UCSD-AML1 (cell line): ENCODE measurements around the gene RPS27L.

ENCODE experiments used
- DNase-seq: peaks from one replicate; lab custom pipeline; 2025; ENCODE audit not compliant: unreplicated experiment; lab: John Stamatoyannopoulos, UW

Gene RPS27L

GRCh38 chr15:63157118-63157843, at the start of gene RPS27L:
TSS of gene RPS27L (minus strand) at chr15:63157477. CDS start at chr15:63157405, 72 bp downstream.
- peak; percentile 90 for DNase-seq

GRCh38 chr15:63206079-63206478, 48.8 kb upstream of the RPS27L start:
- DNase-seq, result no peak

DNA sequence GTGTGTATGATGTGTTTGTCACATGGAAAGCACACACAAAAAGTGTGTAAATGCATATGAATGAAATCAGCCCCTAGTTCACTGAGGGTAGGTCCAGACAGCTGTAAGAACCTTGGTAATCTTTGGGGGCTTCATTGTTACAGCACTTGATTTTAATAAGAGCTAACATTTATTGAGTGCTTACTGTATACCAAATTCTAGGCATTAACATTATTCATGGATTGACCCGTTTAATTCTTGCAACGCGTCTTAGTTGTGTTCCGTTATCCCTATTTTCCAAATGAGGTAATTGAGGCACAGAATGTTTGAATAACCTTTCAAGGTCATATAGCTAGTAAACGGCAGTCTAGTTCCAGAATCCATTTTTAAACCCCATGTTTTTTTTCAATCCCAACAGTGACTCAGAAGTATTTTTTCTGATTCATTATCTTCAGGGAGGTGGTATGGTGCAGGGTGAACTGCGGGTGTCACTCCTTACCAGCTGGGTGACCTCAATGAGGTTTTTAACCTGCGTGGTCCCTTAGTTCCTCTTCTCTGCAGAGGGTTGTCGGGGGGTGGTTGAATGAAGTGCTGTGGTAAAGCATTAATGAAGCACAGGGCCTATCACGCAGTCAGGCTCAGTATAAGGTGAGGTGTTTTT, 46.3 kb upstream of the RPS27L start:
- peak; percentile 22 for DNase-seq

- no peak for DNase-seq
Observed at GRCh38 chr15:63202861-63203260, 45.6 kb upstream of the RPS27L start.

GRCh38 chr15:63200464-63201249, 43.4 kb upstream of the RPS27L start:
- no peak for DNase-seq

DNA sequence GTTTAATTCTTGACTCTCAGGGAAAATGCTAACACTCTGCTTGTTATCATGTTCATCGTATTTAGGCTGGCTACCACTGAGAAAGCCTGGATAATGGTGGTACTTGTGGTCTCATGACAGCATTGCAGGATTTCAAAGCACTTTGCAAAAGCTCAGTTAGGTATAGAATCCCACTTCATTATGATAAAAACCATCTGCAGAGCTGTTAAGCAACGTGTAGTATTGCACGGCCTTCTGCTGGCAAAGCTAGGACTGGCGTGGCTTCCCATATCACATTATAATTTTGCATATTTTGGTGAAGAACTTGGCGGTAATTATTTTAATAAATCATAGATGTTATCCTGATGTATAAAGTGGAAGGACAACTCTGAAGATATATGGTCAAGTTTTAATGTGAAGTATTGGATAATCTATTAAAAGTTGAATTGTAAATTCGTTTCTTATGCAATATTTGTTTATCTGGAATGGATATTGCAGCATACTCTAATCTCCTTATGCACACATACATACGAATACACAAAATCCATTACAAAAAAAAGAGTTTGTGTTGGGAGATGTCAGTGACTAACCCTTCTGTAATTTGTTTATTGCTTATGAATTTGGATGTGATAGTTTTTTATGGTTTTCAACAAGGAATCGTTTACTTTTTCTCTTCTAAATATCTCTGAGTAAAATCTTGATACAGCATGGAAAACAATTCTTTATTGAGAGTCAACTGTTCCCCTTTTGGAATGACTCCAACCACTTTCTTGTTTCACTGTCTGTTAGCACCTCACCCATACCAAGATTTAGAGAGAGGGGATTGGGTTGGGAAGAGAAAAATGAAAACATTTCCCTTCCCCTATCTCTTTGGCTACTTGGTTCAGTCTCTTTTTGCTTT, 41.3 kb upstream of the RPS27L start:
- DNase-seq, result no peak

DNA sequence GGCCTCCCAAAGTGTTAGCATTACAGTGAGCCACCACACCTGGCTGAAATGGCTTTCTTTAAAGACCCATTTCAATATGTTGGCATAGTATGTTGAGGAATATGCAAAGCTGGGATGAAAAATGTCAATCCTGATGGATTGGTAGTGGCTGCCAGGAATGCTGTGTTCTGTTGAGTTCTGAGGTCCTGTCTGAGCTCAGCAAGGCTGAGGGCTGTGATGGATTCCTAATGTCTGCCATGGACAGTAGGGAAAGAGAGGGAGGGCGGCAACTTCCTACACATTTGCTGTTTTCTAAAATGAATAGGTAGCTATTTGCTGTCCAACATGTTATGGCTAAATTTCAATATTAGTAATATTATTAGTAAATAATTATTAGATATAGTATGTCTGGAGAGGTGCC, 40.3 kb upstream of the RPS27L start:
- no peak for DNase-seq

DNA sequence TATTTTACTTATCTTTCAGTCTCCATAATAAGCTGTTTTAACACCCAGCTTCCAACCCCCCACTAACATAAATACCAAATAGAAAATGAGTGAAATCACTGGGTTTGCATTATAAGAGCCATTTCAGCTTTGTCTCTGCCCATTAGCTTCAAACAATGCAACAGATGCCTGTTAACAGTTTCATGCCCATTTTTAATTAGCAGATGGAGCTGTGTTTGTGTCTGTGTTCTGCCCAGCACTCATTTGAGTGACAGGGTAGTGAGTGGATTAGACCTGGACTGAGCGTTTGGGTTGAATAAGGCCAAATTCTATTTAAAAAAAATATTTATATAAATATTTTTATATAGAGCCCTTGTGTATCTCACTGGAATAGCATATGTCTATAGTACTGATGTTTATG, 39.6 kb upstream of the RPS27L start:
- DNase-seq, result no peak

DNA sequence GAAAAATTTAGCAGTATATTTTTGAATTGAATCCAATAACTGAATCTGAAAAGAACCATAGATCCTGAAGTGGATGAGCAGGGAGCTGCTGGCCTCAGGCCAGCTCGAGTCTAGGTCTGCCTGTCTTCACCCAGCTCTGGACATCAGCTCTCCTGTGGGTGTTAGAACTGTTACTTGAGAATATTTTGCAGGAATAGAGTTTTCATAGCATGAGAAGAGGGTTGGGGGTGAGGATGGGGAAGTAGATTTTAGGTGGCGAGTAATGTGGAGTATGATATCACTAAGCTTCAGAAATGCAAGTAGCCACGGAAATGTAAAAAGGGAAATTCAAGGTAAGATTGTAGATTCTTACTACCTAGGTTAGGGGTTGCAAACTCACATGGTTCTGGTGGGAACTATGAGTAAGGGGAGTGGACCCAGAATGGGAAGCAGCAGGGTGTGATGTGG, 38.3 kb upstream of the RPS27L start:
- DNase-seq, result no peak

GRCh38 chr15:63194880-63195568, 37.7 kb upstream of the RPS27L start:
- no peak for DNase-seq

- no peak for DNase-seq
Observed at GRCh38 chr15:63194302-63194701, 37.0 kb upstream of the RPS27L start.

DNA sequence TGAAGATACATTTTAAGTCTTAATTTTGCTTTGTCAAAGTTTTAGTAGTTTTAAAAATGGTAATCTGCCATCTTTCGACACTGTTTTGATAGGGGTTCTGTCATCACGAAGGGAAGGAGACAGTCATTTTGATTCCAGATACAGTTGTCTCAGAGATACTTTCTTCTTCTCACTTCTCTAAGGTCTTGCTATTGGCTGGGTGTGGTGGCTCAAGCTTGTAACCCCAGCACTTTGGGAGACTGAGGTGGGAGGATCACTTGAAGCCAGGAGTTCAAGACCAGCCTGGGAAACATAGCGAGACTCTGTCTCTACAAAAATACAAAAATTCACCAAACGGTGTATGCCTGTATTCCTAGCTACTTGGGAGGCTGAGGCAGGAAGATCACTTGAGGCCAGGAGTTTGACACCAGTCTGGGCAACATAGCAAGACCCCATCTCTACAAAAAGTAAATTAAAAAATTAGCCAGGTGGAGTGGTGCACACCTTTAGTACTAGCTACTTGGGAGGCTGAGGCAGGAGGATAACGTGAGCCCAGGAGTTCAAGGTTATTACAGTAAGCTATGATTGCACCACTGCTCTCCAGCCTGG, 35.4 kb upstream of the RPS27L start:
- no peak for DNase-seq

DNA sequence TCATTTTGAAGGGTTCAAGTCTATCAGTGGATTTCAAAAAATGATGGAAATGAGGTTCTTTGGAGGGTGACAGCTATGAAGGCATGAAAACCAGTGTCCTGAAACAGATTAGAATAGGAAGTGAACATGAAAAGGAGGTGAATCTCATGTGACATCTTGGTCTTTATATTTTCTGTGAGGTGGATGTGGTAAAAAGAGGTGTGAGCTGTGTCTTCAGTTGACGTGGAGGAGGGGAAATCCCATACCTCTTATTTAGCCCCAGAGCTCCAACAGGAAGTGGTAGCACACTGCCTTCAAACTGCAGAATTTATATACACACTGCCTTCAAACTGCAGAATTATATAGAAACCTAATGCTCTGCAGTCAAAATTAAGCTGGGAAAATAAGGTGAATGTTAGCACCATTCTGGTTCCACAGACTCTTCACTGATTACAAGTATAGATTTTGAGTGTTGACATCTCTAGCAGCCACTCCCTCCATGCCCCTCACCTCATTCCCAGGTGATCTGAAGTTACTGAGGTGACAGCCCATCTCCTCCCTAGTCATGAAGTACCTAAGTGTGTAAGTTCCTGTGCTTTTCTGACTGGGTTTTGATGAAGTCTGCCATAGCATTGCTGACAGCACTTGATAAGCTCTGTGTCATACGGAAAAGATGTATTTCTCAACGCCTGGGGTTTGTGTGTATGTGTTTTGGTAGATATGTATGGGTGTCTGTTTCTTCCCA, 34.8 kb upstream of the RPS27L start:
- DNase-seq, result no peak

GRCh38 chr15:63190769-63191649, 33.7 kb upstream of the RPS27L start:
- DNase-seq, result no peak

DNA sequence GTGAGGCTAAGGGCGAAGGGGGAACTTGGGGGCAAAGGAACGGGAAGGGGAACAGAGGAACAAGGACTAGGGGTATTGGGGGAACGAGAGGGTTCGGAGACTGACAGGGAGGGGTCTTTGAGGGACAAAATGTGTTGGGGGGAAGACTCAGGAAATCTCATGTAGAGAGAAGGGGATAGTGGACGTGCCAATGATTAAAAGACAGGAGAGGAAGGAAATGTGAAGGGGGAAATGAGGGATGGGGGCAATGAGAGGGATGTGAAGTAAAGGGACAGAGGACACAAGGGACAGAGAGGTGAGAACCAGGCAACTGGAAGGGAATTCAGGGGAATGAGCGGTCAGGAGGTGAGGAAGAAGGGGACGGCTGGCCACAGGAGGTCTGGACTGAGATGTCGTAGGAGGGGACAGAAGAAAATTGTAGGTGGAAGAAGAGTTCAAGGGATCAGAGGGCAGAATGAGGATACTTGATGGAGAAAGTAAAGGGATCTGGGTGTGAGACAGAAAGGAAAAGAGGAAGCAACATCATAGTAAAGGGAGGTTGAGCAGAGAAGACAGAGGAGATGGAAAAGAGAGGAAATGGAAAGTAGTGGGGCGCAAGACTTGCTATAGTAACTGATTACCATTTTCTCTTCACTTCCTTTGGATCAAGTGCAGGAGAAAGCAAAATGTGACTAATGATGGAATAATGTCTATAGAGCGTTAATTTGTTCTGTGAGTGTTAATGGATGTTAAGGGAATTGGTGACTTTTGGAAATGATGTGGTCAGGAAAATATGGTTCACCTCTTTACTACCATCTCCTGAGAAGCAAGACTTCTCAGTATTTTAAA, 32.9 kb upstream of the RPS27L start:
- DNase-seq, result no peak

DNA sequence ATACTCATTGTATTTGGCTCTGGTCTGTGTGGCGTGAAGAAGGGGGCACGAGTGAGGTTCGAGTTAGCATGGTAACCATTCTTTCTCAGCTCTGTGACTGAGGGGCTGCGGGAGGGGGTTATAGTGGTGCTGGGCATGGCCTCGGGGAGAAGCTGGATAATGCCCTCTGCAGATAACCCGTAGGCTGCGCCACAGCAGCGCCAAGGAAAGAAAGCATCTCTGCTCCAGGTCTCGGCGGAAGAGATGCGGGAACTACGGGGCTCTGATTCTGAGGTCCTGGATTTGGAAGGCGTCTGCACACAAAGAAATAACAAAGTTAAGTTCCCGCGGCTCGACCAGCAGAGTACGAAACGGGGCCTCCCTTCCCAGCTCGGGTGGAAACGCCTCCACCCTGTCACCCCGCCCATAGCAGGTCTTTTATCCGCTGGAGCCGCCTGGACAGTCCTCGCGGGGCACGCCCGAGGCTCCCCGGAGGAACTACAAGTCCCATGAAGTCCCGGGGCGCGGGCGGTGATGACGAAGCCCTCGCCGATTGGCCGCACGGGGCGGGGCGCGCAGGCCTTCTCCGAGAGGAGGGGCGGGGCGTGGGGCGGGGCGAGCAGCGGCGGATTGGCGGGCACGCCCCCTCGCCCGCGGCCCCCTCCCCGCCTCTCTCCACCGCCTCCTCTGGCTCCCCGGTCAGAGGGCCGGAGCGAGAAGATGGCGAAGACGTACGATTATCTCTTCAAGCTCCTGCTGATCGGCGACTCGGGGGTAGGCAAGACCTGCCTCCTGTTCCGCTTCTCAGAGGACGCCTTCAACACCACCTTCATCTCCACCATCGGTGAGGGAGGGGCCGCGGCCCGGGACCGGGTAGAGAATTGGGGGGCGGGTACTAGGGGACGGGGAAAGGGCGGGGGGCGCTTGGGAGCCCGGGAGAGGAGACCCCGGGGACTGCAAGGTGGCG, 31.9 kb upstream of the RPS27L start, which contains the start of gene RAB8B:
RAB8B (plus strand) TSS at position 681 of the 946 bp plus-strand sequence; CDS start at position 700, 19 bp downstream.
- peak; percentile 98 for DNase-seq
